ENCODE data around the gene KRTAP5-5. TPM values are rescaled to one million over a fixed set of nuclear protein-coding genes. Genes with fewer than 3 reads are reported as not detected.
"Not testable (repeated sequence)": the region's sequence is repeated elsewhere in the genome, so short reads cannot be mapped to it uniquely, and the experiment has no call there.

KRTAP5-5 gene
- polyA plus RNA-seq, 2 donors = not detected

- not testable (repeated sequence) for H3K4me1 ChIP-seq (ENCODE audit: control insufficient read depth in 2 of 2, insufficient read depth in 2 of 2, low read length in 1 of 2); H3K4me3 ChIP-seq (ENCODE audit: low read depth in 1 of 2, low read length in 2 of 2); H3K27ac ChIP-seq (ENCODE audit: low read depth in 2 of 2, low read length in 1 of 2); H3K27me3 ChIP-seq (ENCODE audit: control insufficient read depth in 1 of 2, insufficient read depth in 2 of 2, low read length in 2 of 2); H3K9me3 ChIP-seq (ENCODE audit: control insufficient read depth in 2 of 2, insufficient read depth in 1 of 2, low read depth in 1 of 2, low read length in 1 of 2); H3K36me3 ChIP-seq (ENCODE audit: control insufficient read depth in 2 of 2, insufficient read depth in 2 of 2, low read length in 1 of 2)
- 67 to 69% methylated on average over 16 to 18 of the region's 18 CpGs for WGBS, 2 donors
Measured at GRCh38 chr11:1662699-1663283, 33.2 kb downstream of the KRTAP5-5 start.

GRCh38 chr11:1665313-1665712 is 35.7 kb downstream of the KRTAP5-5 start:
- Histone ChIP-seq H3K4me3 (ENCODE audit: low read depth in 1 of 2, low read length in 2 of 2) (no peak overlapping the region), H3K27me3 (ENCODE audit: control insufficient read depth in 1 of 2, insufficient read depth in 2 of 2, low read length in 2 of 2) (peaks cover 0 to 2% of the 10 kb centered on the region in 2 donors), H3K27ac (ENCODE audit: low read depth in 2 of 2, low read length in 1 of 2) (no peak overlapping the region), H3K4me1 (ENCODE audit: control insufficient read depth in 2 of 2, insufficient read depth in 2 of 2, low read length in 1 of 2) (no peaks in the 10 kb centered on the region), H3K9me3 (ENCODE audit: control insufficient read depth in 2 of 2, insufficient read depth in 1 of 2, low read depth in 1 of 2, low read length in 1 of 2) (peaks cover under 1 to 2% of the 10 kb centered on the region in 2 donors), H3K36me3 (ENCODE audit: control insufficient read depth in 2 of 2, insufficient read depth in 2 of 2, low read length in 1 of 2) (no peaks in the 10 kb centered on the region)
- WGBS, 2 donors = 72 to 89% methylated on average over 4 to 6 of the region's 8 CpGs

GRCh38 chr11:1667121-1667850 is 37.7 kb downstream of the KRTAP5-5 start:
- H3K27ac ChIP-seq (ENCODE audit: low read depth in 2 of 2, low read length in 1 of 2) = no peak overlapping the region
- no peaks in the 10 kb centered on the region for H3K36me3 ChIP-seq (ENCODE audit: control insufficient read depth in 2 of 2, insufficient read depth in 2 of 2, low read length in 1 of 2)
- WGBS, 2 donors = 81 to 86% methylated on average over 18 to 24 of the region's 24 CpGs
- H3K4me3 ChIP-seq (ENCODE audit: low read depth in 1 of 2, low read length in 2 of 2) = no peak overlapping the region
- no peaks in the 10 kb centered on the region for H3K4me1 ChIP-seq (ENCODE audit: control insufficient read depth in 2 of 2, insufficient read depth in 2 of 2, low read length in 1 of 2)
- no peaks in the 10 kb centered on the region for H3K27me3 ChIP-seq (ENCODE audit: control insufficient read depth in 1 of 2, insufficient read depth in 2 of 2, low read length in 2 of 2)
- peaks cover 4 to 7% of the 10 kb centered on the region in 2 donors for H3K9me3 ChIP-seq (ENCODE audit: control insufficient read depth in 2 of 2, insufficient read depth in 1 of 2, low read depth in 1 of 2, low read length in 1 of 2)

GRCh38 chr11:1667906-1668305 is 38.3 kb downstream of the KRTAP5-5 start:
- no peaks in the 10 kb centered on the region for H3K27me3 ChIP-seq (ENCODE audit: control insufficient read depth in 1 of 2, insufficient read depth in 2 of 2, low read length in 2 of 2)
- no peaks in the 10 kb centered on the region for H3K4me1 ChIP-seq (ENCODE audit: control insufficient read depth in 2 of 2, insufficient read depth in 2 of 2, low read length in 1 of 2)
- peaks cover 4 to 7% of the 10 kb centered on the region in 2 donors for H3K9me3 ChIP-seq (ENCODE audit: control insufficient read depth in 2 of 2, insufficient read depth in 1 of 2, low read depth in 1 of 2, low read length in 1 of 2)
- H3K36me3 ChIP-seq (ENCODE audit: control insufficient read depth in 2 of 2, insufficient read depth in 2 of 2, low read length in 1 of 2) = no peaks in the 10 kb centered on the region
- 48 to 50% methylated on average over 16 of the region's 16 CpGs for WGBS, 2 donors
- H3K4me3 ChIP-seq (ENCODE audit: low read depth in 1 of 2, low read length in 2 of 2) = no peak overlapping the region
- no peak overlapping the region for H3K27ac ChIP-seq (ENCODE audit: low read depth in 2 of 2, low read length in 1 of 2)

- H3K27ac ChIP-seq (ENCODE audit: low read depth in 2 of 2, low read length in 1 of 2) = no peak overlapping the region
- peaks cover 4 to 7% of the 10 kb centered on the region in 2 donors for H3K9me3 ChIP-seq (ENCODE audit: control insufficient read depth in 2 of 2, insufficient read depth in 1 of 2, low read depth in 1 of 2, low read length in 1 of 2)
- H3K4me3 ChIP-seq (ENCODE audit: low read depth in 1 of 2, low read length in 2 of 2) = no peak overlapping the region
- no peaks in the 10 kb centered on the region for H3K4me1 ChIP-seq (ENCODE audit: control insufficient read depth in 2 of 2, insufficient read depth in 2 of 2, low read length in 1 of 2)
- H3K36me3 ChIP-seq (ENCODE audit: control insufficient read depth in 2 of 2, insufficient read depth in 2 of 2, low read length in 1 of 2) = no peaks in the 10 kb centered on the region
- WGBS, 2 donors = 66 to 70% methylated on average over 13 of the region's 13 CpGs
- no peaks in the 10 kb centered on the region for H3K27me3 ChIP-seq (ENCODE audit: control insufficient read depth in 1 of 2, insufficient read depth in 2 of 2, low read length in 2 of 2)
Measured at GRCh38 chr11:1668911-1669473, 39.4 kb downstream of the KRTAP5-5 start.

GRCh38 chr11:1669546-1670218 is 40.1 kb downstream of the KRTAP5-5 start:
- WGBS, 2 donors = 57 to 59% methylated on average over 21 of the region's 21 CpGs
- H3K4me3 ChIP-seq (ENCODE audit: low read depth in 1 of 2, low read length in 2 of 2) = no peak overlapping the region

GRCh38 chr11:1670457-1670856 is 40.9 kb downstream of the KRTAP5-5 start:
- H3K9me3 ChIP-seq (ENCODE audit: control insufficient read depth in 2 of 2, insufficient read depth in 1 of 2, low read depth in 1 of 2, low read length in 1 of 2); H3K4me1 ChIP-seq (ENCODE audit: control insufficient read depth in 2 of 2, insufficient read depth in 2 of 2, low read length in 1 of 2); H3K27me3 ChIP-seq (ENCODE audit: control insufficient read depth in 1 of 2, insufficient read depth in 2 of 2, low read length in 2 of 2); H3K36me3 ChIP-seq (ENCODE audit: control insufficient read depth in 2 of 2, insufficient read depth in 2 of 2, low read length in 1 of 2); H3K4me3 ChIP-seq (ENCODE audit: low read depth in 1 of 2, low read length in 2 of 2): not testable (repeated sequence)
- WGBS, 2 donors = 97 to 100% methylated on average over 1 of the region's 1 CpG
- peak overlapping the region in 1 of 2 donors; percentile 15 for H3K27ac ChIP-seq (ENCODE audit: low read depth in 2 of 2, low read length in 1 of 2)

More at GRCh38 chr11:1669546-1670218, 40.1 kb downstream of the KRTAP5-5 start:
- Histone ChIP-seq H3K4me1 (ENCODE audit: control insufficient read depth in 2 of 2, insufficient read depth in 2 of 2, low read length in 1 of 2) (no peaks in the 10 kb centered on the region), H3K9me3 (ENCODE audit: control insufficient read depth in 2 of 2, insufficient read depth in 1 of 2, low read depth in 1 of 2, low read length in 1 of 2) (peaks cover 4 to 7% of the 10 kb centered on the region in 2 donors), H3K36me3 (ENCODE audit: control insufficient read depth in 2 of 2, insufficient read depth in 2 of 2, low read length in 1 of 2) (no peaks in the 10 kb centered on the region), H3K27ac (ENCODE audit: low read depth in 2 of 2, low read length in 1 of 2) (no peak overlapping the region), H3K27me3 (ENCODE audit: control insufficient read depth in 1 of 2, insufficient read depth in 2 of 2, low read length in 2 of 2) (peaks cover 0 to 2% of the 10 kb centered on the region in 2 donors)

- H3K4me1 ChIP-seq (ENCODE audit: control insufficient read depth in 2 of 2, insufficient read depth in 2 of 2, low read length in 1 of 2) = no peaks in the 10 kb centered on the region
- peaks cover 0 to 2% of the 10 kb centered on the region in 2 donors for H3K27me3 ChIP-seq (ENCODE audit: control insufficient read depth in 1 of 2, insufficient read depth in 2 of 2, low read length in 2 of 2)
- 81 to 84% methylated on average over 11 of the region's 11 CpGs for WGBS, 2 donors
Measured at GRCh38 chr11:1670905-1671371, 41.4 kb downstream of the KRTAP5-5 start.

GRCh38 chr11:1671658-1672057 is 42.1 kb downstream of the KRTAP5-5 start:
- H3K27me3 ChIP-seq (ENCODE audit: control insufficient read depth in 1 of 2, insufficient read depth in 2 of 2, low read length in 2 of 2) = peaks cover 0 to 2% of the 10 kb centered on the region in 2 donors
- 70% methylated on average over 11 of the region's 11 CpGs for WGBS, 2 donors
- peaks cover 4 to 7% of the 10 kb centered on the region in 2 donors for H3K9me3 ChIP-seq (ENCODE audit: control insufficient read depth in 2 of 2, insufficient read depth in 1 of 2, low read depth in 1 of 2, low read length in 1 of 2)
- H3K4me3 ChIP-seq (ENCODE audit: low read depth in 1 of 2, low read length in 2 of 2) = no peak overlapping the region
- no peaks in the 10 kb centered on the region for H3K4me1 ChIP-seq (ENCODE audit: control insufficient read depth in 2 of 2, insufficient read depth in 2 of 2, low read length in 1 of 2)
- no peaks in the 10 kb centered on the region for H3K36me3 ChIP-seq (ENCODE audit: control insufficient read depth in 2 of 2, insufficient read depth in 2 of 2, low read length in 1 of 2)
- no peak overlapping the region for H3K27ac ChIP-seq (ENCODE audit: low read depth in 2 of 2, low read length in 1 of 2)

More at GRCh38 chr11:1670905-1671371, 41.4 kb downstream of the KRTAP5-5 start:
- Histone ChIP-seq H3K9me3 (ENCODE audit: control insufficient read depth in 2 of 2, insufficient read depth in 1 of 2, low read depth in 1 of 2, low read length in 1 of 2) (peaks cover 4 to 7% of the 10 kb centered on the region in 2 donors), H3K27ac (ENCODE audit: low read depth in 2 of 2, low read length in 1 of 2) (no peak overlapping the region), H3K36me3 (ENCODE audit: control insufficient read depth in 2 of 2, insufficient read depth in 2 of 2, low read length in 1 of 2) (no peaks in the 10 kb centered on the region), H3K4me3 (ENCODE audit: low read depth in 1 of 2, low read length in 2 of 2) (no peak overlapping the region)
